HG02870 (cell line): ENCODE data around the gene LRRFIP1.
"Not testable (repeated sequence)": the region's sequence is repeated elsewhere in the genome, so short reads cannot be mapped to it uniquely, and the experiment has no call there.

ENCODE experiments used
- ATAC-seq: cut with Tn5 transposase; IDR thresholded peaks from one replicate; pipeline ENCODE4 v1.9.1; 2021; ENCODE audit warnings: mild to moderate bottlenecking, moderate library complexity; ENCODE audit not compliant: unreplicated experiment

LRRFIP1 gene

DNA sequence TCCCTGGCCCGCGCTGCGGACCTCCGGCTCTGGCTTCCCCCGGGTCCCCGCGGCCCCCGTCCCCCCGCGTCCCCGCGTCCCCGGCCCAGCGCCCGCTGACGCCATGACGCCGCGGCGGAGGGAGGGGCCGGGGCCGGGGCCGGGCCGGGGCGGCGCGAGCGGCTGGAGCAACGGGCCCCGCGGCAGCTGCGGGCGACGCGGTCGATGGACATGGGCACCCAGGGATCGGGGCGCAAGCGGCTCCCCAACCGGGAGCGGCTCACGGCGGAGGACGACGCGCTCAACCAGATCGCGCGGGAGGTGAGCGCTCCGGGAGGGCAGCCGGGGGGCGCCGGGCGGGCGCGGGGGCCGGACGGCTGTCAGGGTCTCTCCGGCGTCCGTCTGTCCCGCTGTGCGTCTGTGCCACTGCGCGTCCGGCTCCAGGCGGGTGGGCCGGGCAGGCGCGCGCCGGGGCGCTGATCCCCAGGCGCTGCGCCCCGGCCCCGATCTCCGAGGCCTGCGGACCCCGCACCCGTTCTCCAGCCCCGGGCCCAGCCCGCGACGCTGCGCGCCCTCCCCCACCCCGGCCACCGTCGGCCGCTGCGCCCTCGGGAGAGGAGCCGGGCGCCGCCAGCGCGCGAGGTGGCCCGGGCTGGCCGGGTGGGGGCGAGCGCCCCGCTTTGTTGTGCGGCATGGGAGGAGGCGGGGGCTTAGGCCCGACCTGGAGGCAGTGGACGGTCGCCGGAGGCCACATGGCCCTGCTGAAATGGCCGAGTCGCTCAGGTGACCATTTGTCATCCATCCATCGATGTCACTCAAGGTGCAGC, at the start of gene LRRFIP1:
Gene LRRFIP1, plus strand, starts transcription at position 147 of the 806 bp plus-strand sequence. Its CDS starts 58 bp downstream, at position 205.
- ATAC-seq = no peak

DNA sequence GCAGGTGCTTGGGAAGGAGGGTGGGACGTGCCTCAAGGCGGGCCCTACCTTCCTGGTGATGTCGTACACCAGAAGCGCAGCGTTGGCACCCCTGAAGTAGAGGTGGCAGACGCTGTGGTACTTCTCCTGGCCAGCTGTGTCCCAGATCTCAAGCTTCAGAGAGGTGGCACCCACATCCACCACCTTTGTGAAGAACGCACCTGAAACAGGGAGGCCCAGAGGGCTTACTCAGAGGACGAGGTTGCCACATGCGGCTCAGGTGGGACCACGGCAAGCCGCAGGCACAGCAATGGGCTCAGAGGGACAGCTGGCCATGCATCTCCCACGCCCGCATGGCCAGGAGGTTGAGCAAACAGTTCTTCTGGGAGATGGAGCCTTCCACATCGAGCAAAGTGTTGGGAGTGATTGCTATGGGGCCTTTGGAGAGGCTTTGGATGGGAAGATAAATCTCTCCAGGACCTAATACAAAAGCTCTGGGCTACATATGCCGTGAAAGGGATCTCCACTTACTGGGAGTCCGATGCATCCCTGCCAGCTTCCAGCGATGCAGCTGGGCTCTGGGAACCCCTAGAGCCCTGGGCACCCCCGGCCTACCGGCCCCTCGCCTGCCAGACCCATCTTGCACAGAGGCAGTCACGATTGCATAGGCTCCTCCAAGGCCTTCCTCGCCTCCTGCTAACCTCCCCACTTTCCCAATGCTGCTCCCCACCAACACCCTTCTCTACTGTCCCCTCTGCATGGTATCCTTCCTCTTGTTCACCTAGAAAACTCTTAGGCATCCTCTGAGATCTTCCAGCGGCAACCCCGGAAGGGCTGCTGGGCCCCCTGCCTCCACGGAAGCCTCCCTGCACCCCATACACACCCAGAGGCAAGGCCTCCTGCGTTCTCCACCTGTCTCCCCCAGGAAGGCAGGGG, 49.2 kb upstream of the LRRFIP1 start:
- no peak for ATAC-seq

GRCh38 chr2:237581326-237581725, 46.1 kb upstream of the LRRFIP1 start:
- no peak for ATAC-seq

DNA sequence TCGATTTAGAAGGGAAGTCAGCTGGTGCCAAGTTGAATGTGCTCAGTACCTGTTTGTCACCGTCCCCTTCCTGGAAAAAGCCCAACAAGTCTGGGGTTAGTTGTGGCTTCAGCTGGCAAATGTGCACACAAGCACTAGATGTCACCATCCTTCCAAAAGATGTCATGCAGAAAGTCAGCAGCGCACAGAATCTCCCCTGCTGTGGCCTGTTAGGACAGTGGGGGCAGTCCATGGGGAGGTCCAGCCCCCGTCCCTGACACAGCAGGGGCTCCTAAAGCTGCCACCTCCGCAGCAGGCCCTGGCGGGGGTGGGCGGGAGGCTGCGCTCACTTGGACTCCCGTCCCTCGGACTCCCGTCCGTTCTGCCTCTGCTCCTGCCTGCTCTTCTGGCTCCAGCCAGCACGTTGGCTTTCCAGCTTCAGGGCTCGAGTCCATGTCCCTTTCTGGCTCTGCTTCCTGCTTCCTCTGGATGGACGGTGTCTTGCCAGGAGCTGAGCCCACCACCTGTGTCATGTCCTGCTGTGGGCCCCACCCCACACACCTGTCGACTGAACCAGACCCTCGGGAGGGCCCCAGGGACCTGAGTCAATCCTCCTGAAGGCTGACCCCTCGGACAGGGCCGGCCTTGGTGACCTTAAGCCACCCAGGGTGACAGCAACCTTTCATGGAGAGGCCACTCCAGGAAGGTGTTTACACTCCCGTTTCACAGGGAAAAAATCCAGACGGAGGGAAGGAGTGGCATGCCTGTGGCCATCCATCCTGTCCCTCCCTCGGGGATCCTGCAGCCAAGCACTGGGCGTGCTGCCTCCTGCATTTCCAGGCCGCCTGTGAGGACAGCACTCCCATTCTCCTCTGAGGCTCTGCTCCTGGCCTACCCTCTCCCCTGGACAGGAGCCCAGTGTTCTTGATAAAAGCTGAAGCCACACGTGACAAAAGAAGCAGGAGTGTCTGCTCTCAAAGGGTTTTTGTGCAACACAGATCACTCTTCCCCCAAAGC, 45.3 kb upstream of the LRRFIP1 start:
- no peak for ATAC-seq

- ATAC-seq = no peak
These were observed 43.7 kb upstream of the LRRFIP1 start for GRCh38 chr2:237583385-237584295.

- ATAC-seq = no peak
These were observed 41.7 kb upstream of the LRRFIP1 start for GRCh38 chr2:237585590-237586221.

- ATAC-seq = no peak
These were observed 39.2 kb upstream of the LRRFIP1 start for GRCh38 chr2:237588044-237588696.

- no peak for ATAC-seq
These were observed 36.9 kb upstream of the LRRFIP1 start, which contains the start of gene RAB17 for GRCh38 chr2:237590272-237591140. Gene RAB17, minus strand, starts transcription at chr2:237590734. Its CDS starts 4,580 bp downstream, at chr2:237586154.

DNA sequence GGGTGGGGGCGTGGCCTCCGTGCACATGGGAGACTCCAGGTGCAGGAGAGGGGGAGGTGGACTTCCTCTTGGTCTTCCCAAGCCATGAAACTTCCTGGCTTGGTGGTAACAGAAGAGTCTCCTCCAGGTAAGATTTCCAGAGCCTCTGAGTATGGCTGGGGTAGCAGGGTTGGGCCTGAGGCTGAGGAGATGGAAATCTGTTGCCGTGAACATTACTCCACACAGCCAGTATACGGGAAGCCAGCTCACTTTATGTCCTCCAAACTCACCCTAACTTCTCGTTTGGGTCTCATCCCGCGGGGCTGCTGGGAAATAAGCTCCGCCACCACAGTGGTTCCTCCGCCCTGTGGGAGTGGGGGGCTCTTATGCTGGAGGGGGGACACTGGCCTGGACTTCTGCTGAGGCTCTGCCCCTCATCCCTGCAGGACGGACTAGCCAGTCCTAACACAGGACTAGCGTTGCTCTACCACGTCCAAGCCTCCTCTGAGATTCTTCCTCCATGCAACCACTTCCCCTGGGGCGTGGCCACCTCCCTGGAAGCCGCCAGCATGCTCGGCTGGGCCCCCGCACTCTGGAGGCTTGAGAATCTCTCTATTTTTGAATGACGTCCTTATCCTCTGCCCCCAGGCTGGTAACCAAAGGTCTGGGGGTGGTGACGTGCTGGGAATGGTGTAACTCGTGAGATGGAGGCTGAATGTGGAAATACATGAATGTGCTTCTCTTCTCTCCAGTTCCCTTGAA, 36.1 kb upstream of the LRRFIP1 start:
- no peak for ATAC-seq

DNA sequence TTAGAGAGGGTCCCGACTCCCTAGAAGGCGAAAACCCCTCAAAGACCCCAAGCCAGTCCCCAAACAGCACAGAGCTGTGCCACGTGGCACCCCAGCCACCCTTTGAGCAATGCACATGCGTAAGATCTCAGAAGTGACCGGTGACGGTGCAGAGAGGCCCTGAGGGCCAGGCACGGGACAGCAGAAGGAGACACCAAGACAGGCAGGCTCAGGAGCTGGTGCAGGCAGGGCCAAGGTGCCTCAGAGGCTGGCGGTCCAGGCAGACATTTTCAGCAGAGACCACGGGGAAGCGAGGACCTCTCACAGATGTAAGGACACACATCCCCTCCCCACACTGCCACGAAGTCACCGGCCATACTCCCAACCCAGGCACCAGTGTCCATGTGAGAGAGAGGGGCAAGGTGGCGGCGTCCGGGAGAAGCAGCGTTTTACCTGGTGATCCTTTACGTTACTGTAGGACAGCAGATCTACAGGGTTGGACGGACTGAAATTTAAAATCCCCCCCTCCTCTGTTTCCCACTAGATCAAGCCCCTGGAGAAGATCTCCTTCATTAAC, 34.9 kb upstream of the LRRFIP1 start:
- no peak for ATAC-seq

- ATAC-seq = no peak
These were observed 34.4 kb upstream of the LRRFIP1 start for GRCh38 chr2:237593036-237593435.

DNA sequence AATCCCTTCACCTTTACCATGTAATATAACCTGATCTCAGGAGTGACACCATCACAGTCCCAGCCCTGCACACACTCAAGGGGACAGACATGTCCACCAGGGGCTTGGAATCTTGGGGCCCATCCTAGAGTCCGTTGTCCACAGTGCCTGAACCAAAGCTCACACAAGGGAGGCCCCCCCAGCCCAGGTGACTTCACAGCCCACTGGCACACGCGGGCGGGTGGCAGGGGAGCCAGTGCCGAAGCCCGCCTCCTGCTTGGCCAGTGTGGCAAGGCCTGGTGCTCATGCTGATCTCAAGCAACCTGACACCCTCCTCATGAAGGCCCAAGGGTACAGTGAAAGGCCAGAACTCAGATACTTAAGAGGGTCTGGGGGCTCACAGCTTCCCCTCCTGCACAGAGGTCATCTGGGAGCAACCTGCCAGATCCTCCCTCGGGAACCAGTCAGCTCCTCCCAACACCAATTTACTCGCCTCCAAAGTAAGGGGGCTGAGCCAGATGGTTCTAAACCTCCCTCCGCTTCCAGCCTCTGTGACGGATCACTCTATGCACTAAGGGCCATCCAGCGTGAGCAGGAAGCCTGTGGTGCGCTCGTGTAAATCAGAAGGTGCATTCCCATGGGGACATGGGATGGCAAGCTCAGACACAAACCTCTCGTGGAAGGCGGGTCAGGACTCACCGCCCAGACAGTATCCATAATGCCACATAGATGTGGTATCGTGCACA, 33.6 kb upstream of the LRRFIP1 start:
- no peak for ATAC-seq

GRCh38 chr2:237594514-237594871, 32.9 kb upstream of the LRRFIP1 start:
- ATAC-seq = no peak

GRCh38 chr2:237595829-237596519, 31.4 kb upstream of the LRRFIP1 start:
- not testable (repeated sequence) for ATAC-seq

- ATAC-seq = no peak
These were observed 30.7 kb upstream of the LRRFIP1 start for GRCh38 chr2:237596520-237597195.
